Endothelial cell of umbilical vein (primary cell): ENCODE measurements around the gene USP34. TPM values are rescaled to one million over a fixed set of nuclear protein-coding genes. Genes with fewer than 3 reads are reported as not detected.
"Not testable (repeated sequence)": the region's sequence is repeated elsewhere in the genome, so short reads cannot be mapped to it uniquely, and the experiment has no call there.

ENCODE experiments used
- BruUV-seq: library from RNA; stranded (reverse); fragments of 400-500 nt; replicated peaks from 2 replicates; lab custom pipeline; 2021; lab: Mats Ljungman, UMichigan
- CTCF ChIA-PET: fragments of 300-600, 350-600 bp; sonication (Branson Sonifier 250); formaldehyde crosslinking; loops from one replicate; lab custom pipeline; 2021; ENCODE audit warnings: antibody characterized with exemption, inconsistent platforms; lab: Charles Lee
- POLR2A ChIA-PET: fragments of 300-600, 350-600 bp; sonication (Branson Sonifier 250); formaldehyde crosslinking; loops from one replicate; lab custom pipeline; 2021; ENCODE audit warnings: antibody characterized with exemption, inconsistent platforms; lab: Charles Lee
- DNase-seq: peaks from one replicate; pipeline ENCODE4 v3.0.0-alpha.2; 2011; ENCODE audit warnings: low read depth, low spot score
- FAIRE-seq: peaks from 2 replicates; lab custom pipeline; 2011; peaks lifted over from hg19 to GRCh38; lab: Jason Lieb, UNC
- H2AFZ ChIP-seq: 2 replicates; pipeline ENCODE4 v1.6.0; 2012; ENCODE audit warnings: low read depth, low read length, control low read depth, inconsistent platforms
- H3K27ac ChIP-seq: 2 replicates; pipeline ENCODE4 v1.5.1; 2011; ENCODE audit warnings: low read depth, mild to moderate bottlenecking, control low read depth, low read length, moderate library complexity; ENCODE audit not compliant: insufficient read depth
- H3K27me3 ChIP-seq, 2 experiments: 2 replicates each; pipeline versions ENCODE4 v1.6.0 to v1.6.1; 2011; ENCODE audit warnings: low read length in 2 of 2, mixed read lengths in 1 of 2; ENCODE audit not compliant: control insufficient read depth in 2 of 2, insufficient read depth in 2 of 2
- H3K36me3 ChIP-seq, 2 experiments: 2 replicates in 1 of 2; 3 replicates in 1 of 2; pipeline ENCODE4 v1.5.1; 2011; ENCODE audit warnings: low read length in 2 of 2, mild to moderate bottlenecking in 1 of 2, moderate library complexity in 1 of 2; ENCODE audit not compliant: control insufficient read depth in 2 of 2, insufficient read depth in 2 of 2; ENCODE audit errors: extremely low read depth in 1 of 2
- H3K4me1 ChIP-seq: 3 replicates; pipeline ENCODE4 v1.5.1; 2011; ENCODE audit warnings: mild to moderate bottlenecking, low read length; ENCODE audit not compliant: control insufficient read depth, insufficient read depth; ENCODE audit errors: extremely low read depth
- H3K4me2 ChIP-seq: 2 replicates; pipeline ENCODE4 v1.6.1; 2011; ENCODE audit warnings: low read length, control low read depth, mixed read lengths; ENCODE audit not compliant: insufficient read depth
- H3K4me3 ChIP-seq, 3 experiments: fragments of 200-600 bp in 1 of 3; sonication (generic), shearing (Covaris generic) in 1 of 3; replicated peaks in 1 of 3; 2 replicates each; pipeline ENCODE4 v1.5.1; 2011 to 2016; ENCODE audit warnings: control low read depth in 3 of 3, low read length in 3 of 3, mild to moderate bottlenecking in 2 of 3, inconsistent platforms in 1 of 3, low read depth in 1 of 3, moderate library complexity in 1 of 3; ENCODE audit not compliant: insufficient read depth in 1 of 3
- H3K79me2 ChIP-seq: 2 replicates; pipeline ENCODE4 v1.6.0; 2012; ENCODE audit warnings: low read length, inconsistent platforms; ENCODE audit not compliant: control insufficient read depth, insufficient read depth
- H3K9ac ChIP-seq: replicated peaks from 2 replicates; pipeline ENCODE3; 2011; ENCODE audit warnings: low read length, control low read depth; ENCODE audit not compliant: insufficient read depth; ENCODE audit errors: extremely low read depth
- H3K9me1 ChIP-seq: replicated peaks from 3 replicates; pipeline ENCODE4 v1.6.0; 2011; ENCODE audit warnings: mild to moderate bottlenecking, low read length; ENCODE audit not compliant: control insufficient read depth, insufficient read depth; ENCODE audit errors: extremely low read depth
- H3K9me3 ChIP-seq: replicated peaks from 2 replicates; pipeline ENCODE4 v1.5.1; 2012; ENCODE audit warnings: low read length, inconsistent platforms; ENCODE audit not compliant: control insufficient read depth, insufficient read depth
- H4K20me1 ChIP-seq: replicated peaks from 2 replicates; pipeline ENCODE3; 2011; ENCODE audit warnings: mild to moderate bottlenecking, low read length; ENCODE audit not compliant: control insufficient read depth, insufficient read depth; ENCODE audit errors: extremely low read depth
- CTCF ChIP-seq, 2 donors: IDR thresholded peaks; 1 replicate in 1 of 2; 2 replicates in 1 of 2; pipeline ENCODE4 v1.5.1; 2011; ENCODE audit warnings: low read length in 2 of 2, mild to moderate bottlenecking in 2 of 2, moderate library complexity in 2 of 2, control low read depth in 1 of 2, inconsistent platforms in 1 of 2, low read depth in 1 of 2; ENCODE audit not compliant: insufficient read depth in 1 of 2; ENCODE audit errors: extremely low read depth in 1 of 2
- EZH2 ChIP-seq: IDR thresholded peaks from 2 replicates; pipeline ENCODE4 v1.6.1; 2012; ENCODE audit warnings: borderline replicate concordance, low read depth, mild to moderate bottlenecking, moderate library complexity, low read length, inconsistent platforms; ENCODE audit not compliant: severe bottlenecking
- FOS ChIP-seq: IDR thresholded peaks from 2 replicates; pipeline ENCODE4 v1.6.1; 2011; ENCODE audit warnings: mild to moderate bottlenecking, low read length, moderate library complexity, borderline replicate concordance; ENCODE audit not compliant: insufficient read depth
- GATA2 ChIP-seq: IDR thresholded peaks from 2 replicates; pipeline ENCODE4 v1.7.0; 2011; ENCODE audit warnings: low read depth, mild to moderate bottlenecking, moderate library complexity, mixed read lengths, low read length; ENCODE audit not compliant: insufficient read length, insufficient read depth
- JUN ChIP-seq: IDR thresholded peaks from 2 replicates; pipeline ENCODE4 v1.6.1; 2011; ENCODE audit warnings: borderline replicate concordance, low read depth; ENCODE audit not compliant: insufficient read length, insufficient read depth
- MAX ChIP-seq: IDR thresholded peaks from 2 replicates; pipeline ENCODE4 v1.6.1; 2011; ENCODE audit not compliant: insufficient read depth, insufficient read length
- MYC ChIP-seq: IDR thresholded peaks from one replicate; pipeline ENCODE4 v1.6.1; 2011; ENCODE audit warnings: mild to moderate bottlenecking, low read depth, low read length
- POLR2A ChIP-seq: IDR thresholded peaks from 2 replicates; pipeline ENCODE4 v1.6.1; 2012; ENCODE audit warnings: low read depth, mild to moderate bottlenecking, control low read depth, low read length
- POLR2AphosphoS5 ChIP-seq: IDR thresholded peaks from 2 replicates; pipeline ENCODE4 v1.6.1; 2012; ENCODE audit warnings: low read depth, mild to moderate bottlenecking, control low read depth, low read length, moderate library complexity; ENCODE audit not compliant: insufficient read depth
- dilution Hi-C: fragments of 300-500 bp; cut with MboI; formaldehyde crosslinking; loops from one replicate; pipeline ENCODE4 v1.15.0; 2019; ENCODE audit warnings: low sequenced_read_pairs; ENCODE audit not compliant: extremely low pct_ligation_motif_present
- intact Hi-C: fragments of 100-400 bp; cut with micrococcal nuclease; formaldehyde crosslinking; loops from one replicate; pipeline ENCODE4 v1.10.0; 2022
- polyA plus RNA-seq, 4 experiments: library from polyadenylated mRNA; depleted of rRNA in 3 of 4; stranded (reverse) in 3 of 4; unstranded in 1 of 4; fragments of >200 nt; gene quantifications; 2 replicates each; pipeline versions ENCODE4 v1.2.1 to v1.2.3, GENCODE V29; 2011 to 2012; ENCODE audit warnings: missing spikeins in 1 of 4
- total RNA-seq: library from RNA; stranded (reverse); gene quantifications from 2 replicates; pipeline ENCODE4 v1.2.3, GENCODE V29; 2021

Gene USP34
- total and polyA plus RNA-seq, 2 donors (not counting 3 experiments of a cell fraction or from before 2014, with no cell fraction given) = 46.3 to 96.9 TPM

- no peaks in the 10 kb centered on the region for H4K20me1 ChIP-seq
- peaks cover 96% of the 10 kb centered on the region for H3K79me2 ChIP-seq
- no peaks in the 10 kb centered on the region for H3K27me3 ChIP-seq
- ChIA-PET POLR2A (no interaction called here), CTCF (interaction anchor here (1.2 kb wide), 1 partner anchor 18 kb away, joined by 3 read pairs; no protein-coding TSS in a partner anchor)
- DNase-seq = no peak
- H3K9me3 ChIP-seq = no peaks in the 10 kb centered on the region
- H3K4me2 ChIP-seq = no peak overlapping the region
- no peak for FAIRE-seq
- TF ChIP-seq EZH2 (no peak), POLR2AphosphoS5 (no peak), POLR2A (no peak), GATA2 (no peak), MAX (no peak), MYC (no peak), JUN (no peak), FOS (no peak), CTCF (IDR thresholded peaks at IDR 0.05; ENCODE audit: extremely low read depth in 1 of 2, insufficient read depth in 1 of 2, low read depth in 1 of 2, low read length in 2 of 2) (no peak)
- H3K9me1 ChIP-seq = no peaks in the 10 kb centered on the region
- H3K9ac ChIP-seq = no peak overlapping the region
- H3K4me3 ChIP-seq = no peak overlapping the region
- H3K4me1 ChIP-seq = peaks cover 13% of the 10 kb centered on the region
- dilution Hi-C loops (no loop called here), intact Hi-C loops (no loop called here)
- no peaks in the 10 kb centered on the region for H3K36me3 ChIP-seq
- no peak overlapping the region for H2AFZ ChIP-seq
- BruUV-seq = no TSS peak
- H3K27ac ChIP-seq = no peak overlapping the region
Measured at GRCh38 chr2:61456070-61456745, 14.7 kb downstream of the USP34 start.

- peaks cover 95% of the 10 kb centered on the region for H3K79me2 ChIP-seq
- intact Hi-C loops, DNase-seq, dilution Hi-C loops, H3K4me3 ChIP-seq, H3K9me3 ChIP-seq, H2AFZ ChIP-seq, H4K20me1 ChIP-seq, H3K27ac ChIP-seq, H3K27me3 ChIP-seq, FAIRE-seq, H3K4me2 ChIP-seq, H3K9me1 ChIP-seq, H3K9ac ChIP-seq, H3K4me1 ChIP-seq, POLR2A ChIA-PET, BruUV-seq, H3K36me3 ChIP-seq: not testable (repeated sequence)
- CTCF ChIA-PET = interaction anchor here (1.2 kb wide), 1 partner anchor 16 kb away, joined by 3 read pairs; no protein-coding TSS in a partner anchor
Measured at GRCh38 chr2:61454972-61455371, 15.9 kb downstream of the USP34 start.
